Measurements from ENCODE around the gene ETV6.

Gene ETV6

DNA sequence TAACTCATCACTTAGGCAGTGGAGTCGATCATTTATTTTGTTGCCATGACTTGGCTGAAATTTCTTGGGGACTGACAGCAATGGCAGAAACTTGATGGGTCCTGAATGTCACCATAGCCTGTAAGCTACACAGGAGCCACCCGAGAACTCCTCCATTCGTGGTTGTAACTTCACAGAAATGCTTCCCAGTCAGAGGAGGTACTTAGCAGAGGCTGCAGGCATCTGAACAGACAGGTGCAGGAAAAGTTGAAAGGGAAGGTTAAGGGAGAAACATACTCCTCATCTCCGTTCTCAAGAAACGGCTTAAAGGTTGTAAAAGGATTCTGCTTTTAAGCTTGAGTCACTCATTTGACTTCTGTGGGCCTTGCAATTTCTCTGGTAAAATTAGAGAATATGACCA, 47.7 kb downstream of the ETV6 start:
- DNase-seq = no peak

DNA sequence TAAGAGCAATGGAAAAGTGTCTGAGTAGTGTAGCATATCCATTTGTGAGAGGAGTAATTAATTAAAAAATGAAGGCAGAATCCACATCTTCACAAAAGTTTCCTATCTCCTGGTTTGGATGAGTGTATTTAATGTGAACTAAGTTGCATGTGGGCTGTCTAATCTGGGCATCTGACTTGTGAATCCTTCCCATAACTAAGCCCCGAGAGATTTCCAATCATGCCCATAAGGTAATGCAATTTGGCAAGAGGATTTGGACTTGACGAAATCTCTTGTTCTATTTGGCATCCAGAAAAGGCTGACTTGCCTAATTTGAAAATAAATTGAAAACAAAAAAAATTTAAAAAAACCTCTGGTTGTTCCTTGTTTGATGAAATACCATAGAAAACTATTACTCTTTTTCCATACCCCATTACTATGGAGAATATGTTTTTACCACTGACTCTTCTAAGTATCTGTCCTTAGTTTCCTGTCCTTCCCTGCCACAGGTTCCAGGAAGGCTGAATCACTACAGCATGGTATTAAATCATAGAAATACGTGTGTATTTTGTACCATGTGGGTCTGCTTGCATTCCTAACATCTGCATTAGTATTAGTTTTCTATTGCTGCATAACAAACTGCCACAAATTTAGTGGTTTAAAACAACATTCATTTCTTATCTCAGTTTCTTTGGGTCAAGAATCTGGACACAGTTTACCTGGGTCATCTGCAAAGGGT, 48.4 kb downstream of the ETV6 start:
- no peak for DNase-seq

DNA sequence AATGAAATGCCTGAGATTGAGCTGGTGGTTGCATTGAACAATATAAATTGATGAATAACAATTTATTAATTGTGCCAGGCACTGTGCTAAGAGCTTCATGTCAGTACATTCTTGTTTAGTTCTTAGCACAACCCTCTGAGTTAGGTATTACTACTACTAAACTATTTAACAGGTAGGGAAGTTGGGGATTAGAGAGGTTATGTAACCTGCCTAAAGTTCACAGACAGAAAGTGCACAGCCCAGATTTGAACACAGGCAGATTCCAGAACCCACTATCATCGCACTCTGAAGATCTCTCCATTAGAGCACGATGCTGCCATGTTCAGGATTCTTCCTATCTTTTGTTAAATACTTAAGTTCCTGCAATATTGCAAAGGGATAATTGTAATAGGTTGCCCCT, 49.3 kb downstream of the ETV6 start:
- DNase-seq = no peak

DNA sequence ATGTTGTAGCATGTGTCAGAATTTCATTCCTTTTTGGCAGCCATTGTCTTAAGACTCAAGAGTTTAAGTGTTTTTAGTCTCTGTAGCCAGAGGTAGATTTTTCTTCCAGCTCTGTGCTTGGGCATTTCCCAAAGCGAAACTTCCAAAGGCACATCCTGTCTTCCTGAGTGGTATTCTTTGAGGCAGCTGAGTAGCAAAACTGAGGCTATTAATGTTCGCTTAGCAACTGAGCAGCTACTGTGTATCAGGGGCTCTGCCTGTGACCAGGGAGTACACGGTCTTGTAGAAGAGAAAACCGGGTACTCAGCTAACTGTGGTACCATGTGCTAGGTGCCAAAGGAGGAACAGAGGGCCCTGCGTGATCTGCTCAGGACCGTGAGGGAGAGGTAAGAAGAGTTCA, 52.0 kb downstream of the ETV6 start:
- DNase-seq = no peak

DNA sequence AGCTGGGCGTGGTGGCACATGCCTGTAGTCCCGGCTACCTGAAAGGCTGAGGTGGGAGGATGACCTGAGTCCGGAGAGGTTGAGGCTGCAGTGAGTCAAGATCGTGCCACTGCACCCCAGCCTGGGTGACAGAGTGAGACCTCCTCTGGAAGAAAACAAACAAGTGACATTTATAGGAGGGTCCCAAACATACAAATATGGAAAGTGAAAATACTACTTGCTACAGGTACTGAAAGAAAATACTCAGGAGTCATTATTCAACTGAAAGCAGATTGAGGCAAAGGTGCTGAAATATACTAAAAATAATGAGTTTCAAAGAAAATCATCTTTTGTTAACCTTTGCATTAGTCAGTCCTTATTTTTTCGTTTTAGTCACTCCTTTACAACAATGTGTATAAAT, 53.5 kb downstream of the ETV6 start:
- DNase-seq = peak; percentile 37

DNA sequence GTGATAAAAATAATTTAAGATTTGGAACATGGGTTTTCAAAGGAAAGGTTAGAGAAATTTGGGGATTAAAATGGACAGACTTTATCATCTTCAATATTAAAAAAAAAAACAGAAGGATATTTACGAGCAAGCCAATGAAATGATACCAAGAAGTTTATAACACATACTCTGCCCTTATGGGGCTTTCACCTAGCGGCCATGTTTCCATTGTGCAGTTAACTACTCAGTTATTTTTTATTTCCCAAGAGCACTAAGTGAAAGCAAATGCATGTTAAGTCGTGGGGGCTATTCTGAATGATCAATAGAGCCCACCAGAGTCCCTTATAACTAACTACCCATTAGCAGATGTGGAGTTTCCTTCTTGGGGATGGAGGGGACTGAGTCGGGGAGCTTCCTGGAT, 53.9 kb downstream of the ETV6 start:
- no peak for DNase-seq

DNA sequence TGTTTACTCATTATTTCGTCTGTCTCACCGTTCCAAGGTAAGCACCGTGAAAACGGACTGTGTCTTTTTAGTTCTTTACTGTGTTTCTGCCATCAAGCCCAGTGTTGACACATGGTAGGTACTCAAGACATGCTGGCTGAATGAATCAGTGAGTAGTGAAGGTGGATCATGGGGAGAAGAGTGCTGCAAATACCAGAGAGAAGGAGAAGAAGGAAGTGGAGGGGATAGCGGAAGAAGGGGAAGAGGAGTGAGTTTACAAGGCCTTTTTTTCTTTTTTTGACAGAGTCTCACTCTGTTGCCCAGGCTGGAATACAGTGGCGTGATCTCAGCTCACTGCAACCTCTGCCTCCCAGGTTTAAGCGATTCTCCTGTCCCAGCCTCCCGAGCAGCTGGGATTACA, 54.6 kb downstream of the ETV6 start:
- DNase-seq = no peak

DNA sequence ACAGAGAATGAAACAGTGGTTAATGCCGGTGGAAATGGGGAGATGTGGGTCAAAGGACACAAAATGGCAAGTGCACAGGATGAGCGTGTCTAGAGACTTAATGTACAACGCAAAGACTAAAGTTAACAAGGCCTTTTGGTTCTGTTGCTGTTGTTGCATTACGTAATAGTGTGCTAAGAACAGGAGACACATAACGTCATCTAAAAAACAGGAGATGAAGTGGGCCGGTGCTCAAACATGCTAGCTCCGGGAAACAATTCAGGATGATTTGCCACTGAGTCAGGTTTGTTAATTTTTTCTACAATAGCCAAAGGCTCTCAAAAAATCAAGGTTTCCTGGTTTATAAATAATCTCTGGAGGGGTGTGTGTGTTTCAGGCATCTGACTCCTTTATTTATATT, 55.5 kb downstream of the ETV6 start:
- no peak for DNase-seq

DNA sequence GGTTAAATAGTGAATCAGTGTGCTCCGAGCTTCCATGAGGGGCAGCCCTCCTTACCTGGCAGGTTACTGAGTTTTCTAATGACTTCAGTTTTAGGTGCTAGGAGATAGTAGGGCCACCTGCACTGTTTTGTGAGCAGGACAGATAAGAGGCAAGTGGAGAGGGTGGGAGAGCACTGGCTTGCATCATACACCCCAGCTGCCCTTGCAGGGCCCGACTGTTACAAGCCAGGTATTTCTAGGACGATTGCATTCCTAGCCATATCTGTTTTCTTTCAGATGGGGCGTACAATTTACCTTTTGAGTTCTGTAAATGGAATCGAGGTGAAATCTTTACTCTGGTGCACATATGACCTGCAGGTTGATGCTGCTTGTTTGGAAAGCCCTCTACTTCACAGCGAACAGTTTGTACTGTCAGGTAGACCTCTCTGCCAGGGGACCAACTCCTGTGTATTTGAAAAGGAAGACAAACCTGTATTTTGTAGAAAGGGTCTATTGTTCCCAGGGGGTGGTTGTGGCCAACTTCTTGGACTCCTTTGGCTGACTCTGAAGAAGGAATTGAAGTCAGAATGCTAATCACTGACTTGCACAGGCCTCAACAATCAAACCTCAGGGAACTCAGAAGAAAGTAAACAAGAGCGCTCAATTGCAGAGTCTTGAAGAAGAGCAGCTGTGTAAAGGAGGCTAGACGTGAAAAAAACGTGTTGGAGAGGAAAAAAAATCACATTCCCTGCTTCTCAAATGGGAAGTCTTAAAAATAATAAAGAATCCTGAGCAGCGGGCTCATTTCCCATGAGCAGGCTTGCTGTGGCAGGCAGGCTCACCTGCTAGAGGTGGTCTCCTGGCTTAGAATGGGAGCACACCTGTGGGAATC, 57.3 kb downstream of the ETV6 start:
- DNase-seq = no peak

DNA sequence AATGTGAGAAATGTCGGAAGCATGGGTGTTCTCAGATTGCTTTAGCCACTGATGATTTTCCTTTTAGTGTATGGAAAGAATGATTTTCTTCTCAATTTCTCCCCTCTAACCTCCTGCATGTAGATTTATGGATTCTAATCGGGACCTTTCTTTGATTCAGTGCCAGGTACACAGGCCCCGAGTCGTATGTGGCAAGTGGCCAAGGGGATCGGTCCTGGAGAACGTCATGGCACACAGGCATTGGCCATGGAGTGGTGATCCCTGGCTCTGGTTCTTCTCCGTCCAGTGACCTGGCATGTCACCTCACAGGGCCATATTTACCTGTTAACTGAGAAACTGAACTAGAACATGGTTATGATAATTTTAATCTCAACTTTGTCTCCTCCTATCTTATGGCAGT, 58.1 kb downstream of the ETV6 start:
- no peak for DNase-seq

DNA sequence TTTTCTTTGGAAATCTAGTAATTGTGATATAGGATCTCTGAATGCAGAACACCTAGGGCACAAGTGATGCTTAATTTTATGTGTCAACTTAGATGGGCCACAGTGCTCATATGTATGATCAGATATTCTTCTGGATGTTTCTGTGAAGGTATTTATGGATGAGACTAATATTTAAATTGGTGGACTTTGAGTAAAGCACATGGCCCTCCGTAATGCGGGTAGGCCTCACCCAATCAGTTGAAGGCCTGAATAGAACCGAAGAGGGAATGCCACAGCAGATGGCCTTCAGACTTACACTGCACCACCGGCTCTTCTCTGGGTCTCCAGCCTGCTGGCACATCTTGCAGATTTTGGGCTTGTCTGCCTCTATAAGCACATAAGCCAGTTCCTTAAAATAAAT, 60.0 kb downstream of the ETV6 start:
- DNase-seq = no peak

DNA sequence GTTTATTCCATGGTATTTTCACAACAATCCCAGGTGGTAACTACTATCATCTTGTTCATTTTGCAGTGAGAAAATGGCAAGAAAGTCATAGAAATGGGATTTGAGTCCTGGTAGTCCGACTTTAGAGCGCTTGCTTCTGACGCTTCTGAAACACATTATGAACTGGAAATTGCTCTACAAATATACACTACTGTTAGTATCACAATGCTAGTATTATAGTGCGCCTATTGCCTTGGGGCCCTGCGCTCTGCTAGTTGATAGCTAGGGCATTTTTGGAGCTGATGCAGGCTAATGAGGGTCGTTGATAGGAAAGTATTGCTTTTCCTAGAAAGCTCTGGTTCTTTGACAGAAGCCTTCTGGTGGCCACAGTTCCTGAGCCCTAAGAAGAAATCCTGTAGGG, 61.0 kb downstream of the ETV6 start:
- no peak for DNase-seq

DNA sequence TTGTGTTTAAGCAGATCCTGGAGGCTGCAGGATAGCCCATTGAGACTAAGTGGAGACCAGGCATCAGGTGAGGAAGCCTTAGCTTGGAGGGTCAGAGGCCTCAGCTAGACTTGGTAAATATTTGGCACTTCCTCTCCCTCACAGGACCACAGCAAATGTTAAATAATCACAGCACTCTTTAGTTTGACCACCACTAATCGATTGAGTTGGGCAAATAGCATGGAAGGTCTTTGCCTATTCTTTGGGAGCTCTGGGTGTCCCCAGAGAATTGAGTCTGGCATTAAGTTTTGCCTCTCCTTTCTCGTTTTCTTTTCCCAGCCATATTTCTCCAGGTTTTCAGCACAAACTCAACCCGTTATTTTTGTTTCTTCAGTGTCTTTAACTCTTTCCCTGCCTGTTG, 61.4 kb downstream of the ETV6 start:
- no peak for DNase-seq

DNA sequence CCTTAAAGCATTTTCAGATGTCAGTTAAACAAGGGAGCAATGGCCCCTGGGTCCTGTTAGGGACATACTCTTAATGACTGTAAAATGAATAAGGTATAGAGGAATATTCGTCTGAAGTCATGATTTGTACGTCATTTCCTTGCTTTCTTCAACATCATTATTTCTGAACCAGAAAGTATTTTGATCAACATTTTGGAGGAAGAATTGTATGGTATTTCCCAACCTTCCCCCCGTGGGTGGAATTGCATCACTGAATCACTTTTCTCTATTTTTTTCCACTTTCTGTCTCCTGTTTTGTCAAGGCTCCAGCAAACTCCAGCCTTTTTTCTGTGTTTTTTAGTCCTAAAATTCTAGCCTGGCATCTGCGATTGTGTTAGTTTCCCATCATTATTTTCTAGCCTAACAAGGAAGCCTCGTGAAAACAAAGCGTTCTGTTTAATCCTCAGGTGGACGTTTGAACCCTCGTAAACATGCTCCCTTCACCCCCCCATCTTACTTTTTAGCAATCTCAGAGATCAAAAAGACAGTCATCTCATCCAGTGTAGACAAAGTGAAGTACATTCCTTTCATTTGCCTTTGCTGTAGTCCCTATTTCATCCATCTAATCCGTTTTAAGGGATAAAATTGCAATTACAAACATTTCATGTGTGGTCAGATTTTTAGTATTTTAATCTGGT, 62.3 kb downstream of the ETV6 start:
- DNase-seq = no peak

DNA sequence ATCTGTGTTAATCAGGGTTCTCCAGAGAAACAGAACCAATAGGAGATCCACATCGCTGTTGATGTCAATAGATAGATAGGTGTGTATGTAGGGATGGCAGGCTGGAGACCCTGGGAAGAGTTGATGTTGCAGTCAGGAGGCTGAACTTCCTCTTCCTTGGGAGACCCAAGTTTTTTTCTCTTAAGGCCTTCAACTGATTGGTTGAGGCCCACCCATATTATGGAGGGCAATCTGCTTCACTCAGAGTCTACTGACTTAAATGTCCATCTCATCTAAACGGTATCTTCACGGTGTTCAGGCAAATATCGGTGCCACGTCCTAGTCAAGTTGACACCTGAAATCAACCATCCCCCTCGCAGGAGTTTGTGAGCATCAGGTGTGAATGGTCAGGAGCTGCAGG, 63.0 kb downstream of the ETV6 start:
- DNase-seq = no peak

DNA sequence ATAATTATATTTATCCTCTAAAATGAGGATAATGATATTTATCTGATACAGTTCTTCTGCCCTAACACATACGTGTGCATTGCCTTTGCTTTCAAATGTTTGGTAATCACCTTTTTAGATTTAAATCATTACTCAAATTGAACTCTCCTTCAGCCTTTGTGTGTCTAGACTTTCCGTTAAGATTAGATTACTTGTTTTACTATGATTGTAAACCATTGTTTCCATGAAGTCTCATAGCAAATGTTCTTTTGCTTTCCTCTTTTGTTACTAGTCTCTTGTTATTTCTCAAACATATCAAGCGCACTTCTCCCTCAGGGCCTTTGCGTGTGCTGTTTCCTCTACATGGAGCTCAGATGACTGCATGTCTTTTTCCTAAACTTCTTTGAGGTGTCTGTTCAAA, 63.7 kb downstream of the ETV6 start:
- DNase-seq = no peak

DNA sequence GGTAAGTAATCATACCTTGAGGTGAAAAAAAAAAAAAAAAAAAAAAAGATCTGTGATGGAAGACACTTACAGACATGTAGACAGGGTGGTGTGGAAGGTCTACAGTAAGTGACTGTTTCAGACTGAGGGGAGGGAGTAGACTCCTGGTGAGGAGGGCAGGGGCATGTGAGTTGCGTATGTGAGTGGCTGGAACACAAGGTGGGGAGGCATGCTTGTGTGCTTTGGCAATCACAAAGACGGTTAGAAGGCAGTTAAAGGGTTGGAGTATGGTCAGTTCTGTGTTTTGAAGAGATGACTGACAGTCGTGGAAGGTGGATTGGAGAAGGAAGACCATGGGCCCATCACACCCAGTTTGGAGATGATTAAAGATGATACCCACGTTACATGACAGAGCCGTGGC, 65.2 kb downstream of the ETV6 start:
- DNase-seq = no peak

DNA sequence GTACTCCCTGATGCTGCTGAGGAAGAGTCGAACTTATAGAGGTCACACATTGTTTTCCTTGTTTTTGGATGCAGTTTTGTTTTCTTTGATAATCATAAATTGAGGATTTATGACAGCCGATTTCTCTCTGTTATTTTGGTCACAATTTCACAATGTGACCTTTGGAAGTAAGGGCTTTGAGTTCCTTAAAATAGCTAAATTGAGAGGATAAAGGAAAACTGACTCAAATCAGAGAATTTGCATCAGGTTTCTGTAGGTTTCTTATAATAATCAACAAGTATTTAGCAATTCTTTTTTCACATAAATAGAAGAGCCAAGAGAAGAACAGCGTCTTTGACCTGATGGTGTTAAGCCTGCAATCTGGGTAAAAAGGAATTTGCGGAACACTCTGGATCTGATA, 66.1 kb downstream of the ETV6 start:
- DNase-seq = no peak

DNA sequence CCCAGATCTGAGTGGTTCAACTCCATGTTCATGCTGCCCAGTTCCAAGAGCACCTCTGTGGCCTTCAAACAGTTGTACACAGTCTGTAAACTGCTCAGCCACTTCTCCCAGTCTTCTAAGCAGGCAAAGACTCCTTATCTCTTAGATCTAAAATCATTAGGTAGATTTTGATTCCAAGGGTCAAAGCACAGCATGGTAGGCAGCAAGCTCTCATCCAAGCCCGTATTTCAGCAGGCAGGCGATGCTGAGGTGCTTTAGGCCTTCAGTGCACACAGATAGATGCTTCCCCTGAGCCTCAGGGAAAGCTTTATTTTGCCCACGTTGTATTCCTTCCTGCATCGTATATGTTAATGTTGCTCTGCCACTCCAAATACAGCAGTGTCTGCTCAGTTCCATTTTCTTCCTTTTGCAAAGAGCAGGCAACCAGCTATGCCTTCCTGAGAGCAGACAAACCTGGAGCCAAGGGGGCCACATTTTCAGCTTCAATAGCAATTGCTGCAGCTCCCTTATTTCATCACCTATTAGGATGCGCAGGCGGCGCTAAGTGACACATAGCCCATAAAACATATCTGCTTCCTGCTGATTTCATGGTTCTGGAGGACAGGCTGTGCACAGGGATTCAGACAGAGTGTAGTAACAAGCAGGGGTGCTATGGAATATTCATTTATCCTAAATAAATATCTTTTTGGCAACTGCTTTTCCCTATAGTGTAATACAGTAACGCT, 67.5 kb downstream of the ETV6 start:
- DNase-seq = no peak

DNA sequence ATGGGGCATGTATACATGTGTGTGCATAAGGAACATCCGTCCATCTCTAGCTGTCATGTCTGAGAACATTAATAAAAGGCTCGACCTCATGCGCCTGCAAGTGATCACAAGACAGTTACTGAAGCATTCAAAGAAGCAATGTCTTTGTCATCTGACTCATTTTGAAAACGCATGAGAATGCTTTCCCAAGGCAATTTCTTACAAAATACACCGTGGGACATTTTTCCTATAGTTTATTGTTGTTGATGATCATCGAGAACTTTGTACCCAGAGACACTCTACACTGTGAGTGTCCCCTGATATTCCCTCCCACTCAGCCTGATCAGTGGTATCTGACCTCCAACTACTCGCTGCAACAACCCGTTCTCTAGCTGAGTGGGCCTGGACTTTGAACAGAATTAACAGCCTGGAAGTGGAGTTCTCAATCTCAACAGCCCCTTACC, 68.1 kb downstream of the ETV6 start:
- no peak for DNase-seq

DNA sequence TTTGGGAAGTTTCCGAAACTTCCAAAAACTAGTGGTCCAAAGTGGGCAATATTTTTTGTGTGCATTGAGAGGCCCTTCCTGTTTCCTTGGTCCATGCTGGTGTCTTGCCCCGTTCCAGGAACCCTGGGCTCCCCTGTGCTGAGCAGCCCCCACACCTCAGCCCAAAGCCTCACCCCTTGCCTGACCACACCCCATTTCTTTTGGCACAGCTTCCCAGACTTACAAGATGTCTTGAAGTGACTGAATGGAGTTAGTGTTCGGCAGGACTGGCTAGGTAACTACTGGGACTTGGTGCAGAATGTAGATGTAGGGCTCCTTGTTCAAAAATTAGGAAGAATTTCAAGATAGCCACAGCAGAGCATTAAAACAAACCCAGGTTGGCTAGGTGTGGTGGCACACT, 68.6 kb downstream of the ETV6 start:
- no peak for DNase-seq

DNA sequence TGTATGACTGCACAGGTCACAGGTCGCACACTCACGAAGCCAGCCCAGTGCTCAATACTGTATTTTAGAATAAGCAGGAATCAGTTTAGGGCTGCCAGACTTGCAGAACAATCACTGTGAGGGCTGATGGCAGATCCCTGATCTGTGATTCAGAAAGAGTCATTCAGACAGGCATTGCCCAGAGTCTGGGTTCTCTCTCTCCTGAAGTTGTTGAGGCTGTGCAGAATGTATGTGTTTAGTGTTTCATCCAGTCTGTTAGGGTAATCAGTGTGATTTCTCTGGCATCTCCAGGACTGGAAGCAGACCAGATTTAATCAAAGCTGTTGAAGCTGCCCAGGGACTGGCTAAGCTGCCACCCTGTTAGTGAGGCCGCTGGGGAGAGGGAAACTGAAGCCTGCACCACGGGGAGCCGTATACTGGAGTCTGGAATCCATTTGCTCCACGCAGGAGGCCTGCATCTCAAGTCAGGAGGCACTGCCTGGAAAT, 69.3 kb downstream of the ETV6 start:
- DNase-seq = no peak

DNA sequence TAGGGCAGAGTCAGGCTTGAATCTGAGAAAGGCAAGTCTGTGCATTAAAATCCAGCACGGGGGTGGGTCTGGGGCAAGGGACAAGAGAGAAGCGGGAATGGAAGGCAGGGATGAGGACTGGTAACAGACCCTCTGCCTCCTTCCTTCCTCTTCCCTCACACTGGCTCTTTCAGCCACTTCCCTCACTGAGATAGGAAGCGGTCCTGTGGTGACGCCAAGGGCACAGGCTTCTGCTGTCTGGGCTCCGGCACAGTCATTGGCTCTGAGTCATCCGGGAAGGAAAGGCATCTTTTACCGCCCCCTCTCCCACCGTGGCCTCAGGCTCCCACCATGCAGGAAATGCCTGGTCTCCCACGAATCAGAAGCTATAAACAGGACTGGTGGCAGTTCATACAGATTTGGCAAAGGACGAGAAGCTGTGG, 70.2 kb downstream of the ETV6 start:
- peak; percentile 61 for DNase-seq

Measured in activated CD4-positive, alpha-beta T cell treated with anti-CD3 and anti-CD28 coated beads for 48 hours (primary cell).